GM12875 (cell line): Measurements from ENCODE around the gene COL28A1.

ENCODE experiments used
- H3K4me3 ChIP-seq: one replicate; pipeline ENCODE4 v1.5.1; 2011; ENCODE audit warnings: low read depth, low read length, control low read depth
- CTCF ChIP-seq: IDR thresholded peaks from 2 replicates; pipeline ENCODE4 v1.5.1; 2011; ENCODE audit warnings: low read depth, mild to moderate bottlenecking, control low read depth, inconsistent platforms, low read length, moderate library complexity, borderline replicate concordance; ENCODE audit not compliant: insufficient read depth

Gene COL28A1

GRCh38 chr7:7533831-7534430 is 1.7 kb downstream of the COL28A1 start:
- TF ChIP-seq CTCF = no peak
- no peak overlapping the region for H3K4me3 ChIP-seq

DNA sequence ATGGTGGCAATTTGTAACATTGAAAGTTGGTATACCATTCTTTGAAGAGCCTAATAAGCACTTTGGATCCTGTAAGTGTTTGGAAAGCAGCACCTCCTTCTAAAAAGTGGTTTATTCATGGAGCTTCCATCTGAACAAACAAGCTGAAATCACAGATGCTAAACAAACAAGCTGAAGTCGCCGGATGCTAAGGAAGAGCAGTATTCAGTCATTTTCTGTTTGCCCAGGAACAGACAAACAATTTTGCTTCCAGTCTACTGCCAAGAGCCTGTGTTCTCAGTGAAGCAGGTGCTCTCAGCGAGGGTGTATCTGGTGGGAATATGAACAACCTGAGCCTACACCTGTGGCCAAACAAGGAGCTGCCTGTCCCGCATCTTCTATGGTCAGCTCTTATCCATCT is 6.3 kb downstream of the COL28A1 start:
- TF ChIP-seq CTCF = no peak

DNA sequence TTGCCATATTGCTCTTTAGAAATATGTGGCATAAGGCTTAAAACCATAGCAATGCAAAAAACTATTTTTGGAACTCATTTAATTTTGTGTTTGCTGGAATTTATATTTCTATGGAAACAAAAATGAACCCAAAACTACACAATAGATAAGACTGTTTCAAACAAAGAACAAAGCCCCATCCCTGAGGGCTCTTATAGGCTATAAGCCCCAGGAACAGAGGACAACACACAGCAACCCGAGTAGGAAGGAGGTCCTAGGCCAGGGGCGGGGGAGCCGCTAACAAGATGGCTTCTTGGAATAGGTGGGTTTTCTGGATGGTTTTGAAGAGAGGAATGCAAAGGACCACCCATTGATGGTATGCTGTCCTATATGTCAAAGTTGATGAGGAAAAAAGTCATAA is 8.6 kb downstream of the COL28A1 start:
- TF ChIP-seq CTCF = no peak
- H3K4me3 ChIP-seq = no peak overlapping the region

More for the DNA sequence above, 6.3 kb downstream of the COL28A1 start:
- no peak overlapping the region for H3K4me3 ChIP-seq

- TF ChIP-seq CTCF = no peak
- no peak overlapping the region for H3K4me3 ChIP-seq
Observed at GRCh38 chr7:7526006-7526405, 9.7 kb downstream of the COL28A1 start.

DNA sequence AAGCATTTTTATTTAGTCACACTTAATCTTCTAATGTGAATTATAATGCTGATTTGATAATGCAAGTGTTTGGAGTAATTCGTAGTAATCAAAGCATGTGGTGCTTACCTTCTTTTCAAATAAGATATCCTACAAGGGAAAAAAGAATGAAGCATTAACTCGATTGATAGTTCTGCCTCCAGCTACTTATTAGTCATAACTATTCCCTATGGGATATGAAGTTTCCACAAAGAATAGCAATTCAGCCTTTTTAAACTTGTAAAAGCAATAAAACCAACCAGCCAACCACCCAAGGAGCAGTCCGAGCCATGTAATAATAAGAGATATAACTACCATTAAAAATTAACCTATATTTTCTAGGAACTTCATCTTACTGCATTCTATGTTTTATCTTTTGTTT is 11.6 kb downstream of the COL28A1 start:
- no peak overlapping the region for H3K4me3 ChIP-seq
- no peak for TF ChIP-seq CTCF

DNA sequence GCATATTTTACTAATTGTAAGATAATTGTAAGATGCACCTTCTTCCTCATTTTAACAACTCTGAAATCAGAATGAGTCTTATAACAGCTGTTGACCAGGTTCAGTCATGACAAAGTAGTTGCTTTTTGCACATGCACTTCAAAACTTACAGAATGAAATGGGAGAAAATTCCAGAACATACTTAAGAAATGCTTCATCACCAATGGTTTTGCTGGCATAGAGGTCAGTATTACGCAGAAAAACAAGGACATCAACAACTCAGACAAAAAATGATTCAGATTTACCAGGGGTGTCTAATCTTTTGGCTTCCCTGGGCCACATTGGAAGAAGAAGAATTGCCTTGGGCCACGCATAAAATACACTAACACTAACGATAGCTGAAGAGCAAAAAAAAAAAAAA is 13.3 kb downstream of the COL28A1 start:
- TF ChIP-seq CTCF = no peak
- no peak overlapping the region for H3K4me3 ChIP-seq

DNA sequence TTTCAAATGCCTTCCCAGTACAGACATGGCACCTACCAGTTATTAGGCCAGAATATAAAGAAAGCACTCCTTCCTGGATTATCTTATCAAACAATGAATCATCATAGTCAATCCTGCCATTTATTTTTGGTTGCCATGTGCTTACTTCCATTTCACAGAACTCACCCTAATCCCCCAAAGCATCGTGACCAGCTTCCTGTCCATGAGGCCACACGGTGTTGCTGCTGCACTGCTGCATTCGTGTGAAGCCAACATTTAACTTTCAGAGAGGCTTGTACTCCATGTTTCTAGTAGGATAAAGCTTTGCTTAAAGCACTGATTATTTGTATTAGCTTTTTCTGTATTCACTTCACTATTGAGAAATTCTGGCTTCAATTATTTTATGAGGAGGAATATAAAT is 14.4 kb downstream of the COL28A1 start:
- no peak overlapping the region for H3K4me3 ChIP-seq
- no peak for TF ChIP-seq CTCF
